K562 (cell line): ENCODE measurements around the gene DAZAP1. TPM values are rescaled to one million over a fixed set of nuclear protein-coding genes. Genes with fewer than 3 reads are reported as not detected.

Source experiments
- ARNT ChIP-seq, 2 experiments: fragments of 450-650 bp; IDR thresholded peaks; 2 replicates each; pipeline ENCODE4 v1.6.1; 2016; ENCODE audit warnings: mild to moderate bottlenecking in 1 of 2
- CBX3 ChIP-seq, 2 experiments: IDR thresholded peaks; 1 replicate in 1 of 2; 2 replicates in 1 of 2; pipeline ENCODE4 v1.6.1; 2012; ENCODE audit warnings: inconsistent platforms in 2 of 2, low read length in 2 of 2, borderline replicate concordance in 1 of 2, control low read depth in 1 of 2
- DMBX1 ChIP-seq: fragments of 250-450 bp; sonication (Bioruptor Pico); IDR thresholded peaks from 2 replicates; pipeline ENCODE4 v1.8.0; 2022; ENCODE audit warnings: inconsistent platforms, mild to moderate bottlenecking, moderate library complexity, borderline replicate concordance
- EGR1 ChIP-seq: fragments of 450-650 bp; conservative IDR thresholded peaks from 2 replicates; pipeline ENCODE4 v1.6.1; 2017; ENCODE audit warnings: mild to moderate bottlenecking
- ETV1 ChIP-seq: fragments of 450-650 bp; conservative IDR thresholded peaks from 2 replicates; pipeline ENCODE4 v1.6.1; 2016; ENCODE audit warnings: missing genetic modification characterization, control low read depth, low read depth, missing compliant biosample characterization
- ETV6 ChIP-seq, 3 experiments: fragments of 150-350 bp in 1 of 3; sonication (generic) in 1 of 3; formaldehyde crosslinking in 1 of 3; IDR thresholded peaks; 2 replicates each; pipeline versions ENCODE4 v1.6.1 to v1.8.0; 2014 to 2022; ENCODE audit warnings: borderline replicate concordance in 2 of 3, low read depth in 2 of 3, antibody characterized with exemption in 1 of 3, low read length in 1 of 3, mild to moderate bottlenecking in 1 of 3, missing genetic modification reagents in 1 of 3
- JUNB ChIP-seq: fragments of 450-650 bp; formaldehyde crosslinking; conservative IDR thresholded peaks from 2 replicates; pipeline ENCODE4 v1.4.0; 2020; ENCODE audit warnings: mild to moderate bottlenecking
- LARP7 ChIP-seq: fragments of 450-650 bp; IDR thresholded peaks from 2 replicates; pipeline ENCODE4 v1.6.1; 2016
- NCOA4 ChIP-seq: fragments of 450-650 bp; IDR thresholded peaks from 2 replicates; pipeline ENCODE4 v1.6.1; 2018; ENCODE audit warnings: mild to moderate bottlenecking; ENCODE audit not compliant: partially characterized antibody
- NKRF ChIP-seq: fragments of 450-650 bp; IDR thresholded peaks from 2 replicates; pipeline ENCODE4 v1.6.1; 2016; ENCODE audit warnings: borderline replicate concordance
- SAFB2 ChIP-seq: fragments of 200-400 bp; formaldehyde crosslinking; IDR thresholded peaks from 2 replicates; pipeline ENCODE4 v1.6.1; 2018; ENCODE audit warnings: borderline replicate concordance, low read length, low read depth, moderate library complexity; ENCODE audit not compliant: severe bottlenecking
- STAT6 ChIP-seq: sonication (generic); formaldehyde crosslinking; IDR thresholded peaks from 2 replicates; pipeline ENCODE4 v1.8.1; 2023; ENCODE audit warnings: mild to moderate bottlenecking, missing genetic modification reagents
- TAL1 ChIP-seq: fragments of 450-650 bp; IDR thresholded peaks from 2 replicates; pipeline ENCODE4 v1.6.1; 2016; ENCODE audit warnings: mild to moderate bottlenecking
- TSHZ1 ChIP-seq: fragments of 250-450 bp; sonication (Bioruptor Pico); IDR thresholded peaks from 2 replicates; pipeline ENCODE4 v1.4.0; 2020; ENCODE audit warnings: mild to moderate bottlenecking, moderate library complexity
- YBX1 ChIP-seq: fragments of 450-650 bp; IDR thresholded peaks from 2 replicates; pipeline ENCODE4 v1.7.1; 2016; ENCODE audit warnings: mild to moderate bottlenecking
- ZBED1 ChIP-seq: IDR thresholded peaks from 2 replicates; pipeline ENCODE4 v1.6.1; 2014
- ZNF146 ChIP-seq: IDR thresholded peaks from one replicate; pipeline ENCODE4 v1.6.1; 2018; ENCODE audit warnings: missing compliant biosample characterization; ENCODE audit not compliant: unreplicated experiment
- ZNF511 ChIP-seq: sonication (generic); formaldehyde crosslinking; IDR thresholded peaks from 2 replicates; pipeline ENCODE4 v1.8.0; 2022; ENCODE audit warnings: mild to moderate bottlenecking, missing genetic modification reagents
- ZNF699 ChIP-seq: fragments of 250-450 bp; sonication (Bioruptor Pico); IDR thresholded peaks from 2 replicates; pipeline ENCODE4 v1.8.0; 2021; ENCODE audit warnings: mild to moderate bottlenecking, moderate library complexity; ENCODE audit not compliant: insufficient replicate concordance
- ZSCAN29 ChIP-seq: fragments of 450-650 bp; IDR thresholded peaks from 2 replicates; pipeline ENCODE4 v1.6.1; 2017
- polyA plus RNA-seq, 8 experiments: library from polyadenylated mRNA; depleted of rRNA in 4 of 8; stranded (reverse) in 5 of 8; unstranded in 3 of 8; fragments of >200 nt; fragmentation: Nextera tagmentation in 2 of 8; fragmentation: Illumina TruSeq in 1 of 8; extraction: Ambion mirVana in 2 of 8; extraction: Trizol in 1 of 8; gene quantifications; 2 replicates each; pipeline versions ENCODE4 v1.2.1 to v1.2.3, GENCODE V29; 2011 to 2014; ENCODE audit warnings: inconsistent platforms in 1 of 8, missing spikeins in 1 of 8
- total RNA-seq, 7 experiments: library from RNA; depleted of rRNA in 6 of 7; stranded (reverse); fragments of >200 nt in 6 of 7; fragmentation: Illumina TruSeq in 2 of 7; extraction: Trizol in 2 of 7; gene quantifications; 2 replicates each; pipeline versions ENCODE4 v1.2.1 to v1.2.3, GENCODE V29; 2011 to 2021; ENCODE audit warnings: low replicate concordance in 1 of 7

The DAZAP1 gene
- total and polyA plus RNA-seq, 9 of the 15 experiments (the other 6 are each of a cell fraction or from before 2014, with no cell fraction given): 10.8 to 289 (median 142) TPM

- no peak for TF ChIP-seq ZNF146
- peak; percentile 68; the same call in 1 of the 2 replicates for TF ChIP-seq DMBX1 (CRISPR knock-in tag)
- TF ChIP-seq LARP7: no peak
- TF ChIP-seq TSHZ1 (CRISPR knock-in tag): no peak
- no peak for TF ChIP-seq STAT6 (CRISPR knock-in tag)
- TF ChIP-seq SAFB2: no peak
- TF ChIP-seq YBX1: no peak
- TF ChIP-seq CBX3 (IDR thresholded peaks at IDR 0.05; ENCODE audit: borderline replicate concordance in 1 of 2, low read length in 2 of 2): peak in 1 of 2 experiments; percentile 82; a peak in 1 of 3 replicates
- no peak for TF ChIP-seq ETV6 (IDR thresholded peaks at IDR 0.05; ENCODE audit: borderline replicate concordance in 1 of 2, low read depth in 2 of 2, low read length in 1 of 2)
- TF ChIP-seq ETV6 (CRISPR knock-in tag; IDR thresholded peaks at IDR 0.05; ENCODE audit: borderline replicate concordance): no peak
- TF ChIP-seq EGR1: peak; percentile 62
- no peak for TF ChIP-seq NCOA4
- no peak for TF ChIP-seq ZSCAN29
- no peak for TF ChIP-seq ARNT (IDR thresholded peaks at IDR 0.05)
- TF ChIP-seq TAL1: no peak
- no peak for TF ChIP-seq ZNF699
- TF ChIP-seq JUNB (CRISPR knock-in tag): no peak
- peak; percentile 57; the same call in 1 of the 2 replicates for TF ChIP-seq ZBED1
- peak; percentile 65; the same call in 1 of the 2 replicates for TF ChIP-seq NKRF
- peak; percentile 34 for TF ChIP-seq ETV1 (tag)
- TF ChIP-seq ZNF511 (CRISPR knock-in tag): peak; percentile 83
Measured at GRCh38 chr19:1406774-1407527, 435 bp upstream of the DAZAP1 start (continued).
